PC-3 (cell line): ENCODE results near the gene AMFR.
"Not testable (repeated sequence)": the region's sequence is repeated elsewhere in the genome, so short reads cannot be mapped to it uniquely, and the experiment has no call there.

Experiments used
- CTCF ChIP-seq: fragments of 300-600 bp; sonication (generic); conservative IDR thresholded peaks from 2 replicates; pipeline ENCODE4 v1.5.1; 2017; ENCODE audit warnings: antibody characterized with exemption, low read depth, mild to moderate bottlenecking, low read length
- EZH2 ChIP-seq: fragments of 300-600 bp; sonication (generic); IDR thresholded peaks from one replicate; pipeline ENCODE4 v1.6.1; 2017; ENCODE audit warnings: antibody characterized with exemption, mild to moderate bottlenecking, low read length; ENCODE audit not compliant: unreplicated experiment

GRCh38 chr16:56379044-56379443 lies 46.3 kb downstream of the AMFR start:
- not testable (repeated sequence) for TF ChIP-seq CTCF, EZH2
